Inflammatory macrophage treated with lipopolysaccharide for 4 hours (primary cell): Measurements from ENCODE around the gene MAP4K4.

Experiments
- DNase-seq: peaks from one replicate; pipeline ENCODE4 v3.0.0-alpha.2; 2020

Gene MAP4K4

DNA sequence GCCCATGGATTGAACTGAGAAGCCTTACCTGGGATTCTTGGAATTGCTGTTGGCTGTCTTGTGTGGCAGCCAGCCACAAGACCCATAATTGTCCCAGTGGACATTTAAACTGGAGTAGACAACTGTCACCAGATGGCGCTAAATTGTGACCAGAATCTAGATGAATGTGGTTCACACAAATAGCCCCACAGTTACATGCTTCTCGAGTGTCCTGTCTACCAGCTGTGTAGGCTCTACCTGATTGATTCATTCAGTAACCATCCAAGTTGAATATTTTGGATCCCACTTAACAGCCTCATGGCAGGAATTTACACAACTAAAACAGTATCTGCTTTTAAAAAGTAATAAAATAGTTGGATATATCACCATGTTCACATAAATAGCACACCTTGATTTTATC is 73.2 kb downstream of the MAP4K4 start:
- DNase-seq = peak; percentile 66

DNA sequence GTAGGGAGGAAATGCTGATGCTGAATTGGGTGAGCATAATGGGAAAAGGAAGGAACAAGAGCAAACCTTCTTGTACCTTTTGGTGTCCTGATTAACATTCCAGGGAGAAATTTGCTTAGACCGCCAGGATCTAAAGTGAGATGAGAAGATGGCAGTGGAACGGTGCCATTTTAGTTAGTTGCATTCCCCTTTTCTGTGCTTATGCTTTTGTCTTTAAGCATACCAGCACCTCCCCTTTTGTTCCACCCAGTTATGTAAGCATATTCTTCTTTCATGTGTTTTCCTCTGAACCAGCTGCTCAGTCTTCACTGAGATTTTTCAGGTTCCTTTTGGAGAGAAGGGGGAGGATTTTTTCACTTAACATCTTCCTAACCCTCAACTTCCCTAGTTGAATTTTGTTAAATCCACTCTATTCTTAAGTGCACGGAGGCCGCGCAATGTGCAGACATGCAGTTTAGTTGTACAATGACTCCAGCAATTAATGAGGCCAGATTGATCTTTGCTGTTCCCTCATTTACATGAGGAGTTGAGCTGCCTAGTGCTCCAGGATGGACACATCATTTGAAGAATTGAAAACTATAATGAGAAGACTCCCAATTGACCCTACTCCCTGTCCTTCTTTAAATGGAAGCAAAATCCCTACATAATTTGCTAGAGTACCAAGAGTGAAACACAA is 73.9 kb downstream of the MAP4K4 start:
- DNase-seq = no peak

DNA sequence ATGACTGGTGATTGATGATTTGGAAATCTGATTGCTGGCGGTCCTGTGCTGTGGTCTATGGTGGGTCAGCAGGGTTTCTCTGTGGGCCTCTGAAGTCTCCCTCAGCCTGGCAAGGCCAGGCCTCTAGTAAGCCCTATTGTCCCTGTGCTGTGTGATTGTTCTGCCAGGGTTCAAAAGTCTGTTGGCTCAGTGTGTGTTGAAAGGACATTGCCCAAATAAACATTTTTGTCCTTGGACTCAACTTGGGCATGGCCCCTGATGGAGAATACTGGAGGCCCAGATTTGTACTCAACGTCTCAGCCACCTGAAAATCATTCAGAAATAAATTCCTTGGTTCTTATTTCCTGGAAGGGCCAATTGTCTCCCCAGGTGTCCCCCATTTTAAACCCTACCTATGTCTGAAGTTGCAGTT is 74.4 kb downstream of the MAP4K4 start:
- no peak for DNase-seq

DNA sequence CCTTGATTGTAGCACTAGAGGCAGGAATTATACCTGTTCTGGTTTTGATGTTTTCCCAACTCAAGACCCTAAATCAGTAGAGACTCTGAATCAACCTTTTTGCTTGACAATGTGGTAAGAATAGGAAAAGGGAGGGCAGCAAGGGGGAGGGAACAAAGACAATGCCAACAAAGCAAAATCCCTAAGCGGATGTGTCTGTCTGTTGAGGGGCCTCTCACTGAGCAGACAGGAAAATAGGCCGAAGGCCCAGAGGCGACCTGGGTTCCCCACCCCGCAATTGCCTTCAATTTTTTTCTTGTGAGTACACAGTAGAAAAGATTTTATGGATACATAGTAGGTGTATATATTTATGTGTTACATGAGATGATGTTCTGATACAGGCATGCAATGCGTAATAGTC is 75.6 kb downstream of the MAP4K4 start:
- DNase-seq = no peak

DNA sequence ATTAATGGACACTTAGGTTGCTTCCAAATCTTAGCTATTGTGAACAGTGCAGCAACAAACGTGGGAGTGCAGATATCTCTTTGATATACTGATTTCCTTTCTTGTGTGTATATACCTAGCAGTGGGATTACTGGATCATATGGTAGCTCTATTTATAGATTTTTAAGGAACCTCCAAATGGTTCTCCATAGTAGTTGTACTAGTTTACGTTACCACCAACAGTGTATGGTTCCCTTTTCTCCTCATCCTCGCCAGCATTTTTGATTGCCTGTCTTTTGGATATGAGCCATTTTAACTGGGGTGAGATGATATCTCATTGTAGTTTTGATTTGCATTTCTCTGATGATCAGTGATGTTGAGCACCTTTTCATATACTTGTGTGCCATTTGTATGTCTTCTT is 76.5 kb downstream of the MAP4K4 start:
- peak; percentile 32 for DNase-seq

DNA sequence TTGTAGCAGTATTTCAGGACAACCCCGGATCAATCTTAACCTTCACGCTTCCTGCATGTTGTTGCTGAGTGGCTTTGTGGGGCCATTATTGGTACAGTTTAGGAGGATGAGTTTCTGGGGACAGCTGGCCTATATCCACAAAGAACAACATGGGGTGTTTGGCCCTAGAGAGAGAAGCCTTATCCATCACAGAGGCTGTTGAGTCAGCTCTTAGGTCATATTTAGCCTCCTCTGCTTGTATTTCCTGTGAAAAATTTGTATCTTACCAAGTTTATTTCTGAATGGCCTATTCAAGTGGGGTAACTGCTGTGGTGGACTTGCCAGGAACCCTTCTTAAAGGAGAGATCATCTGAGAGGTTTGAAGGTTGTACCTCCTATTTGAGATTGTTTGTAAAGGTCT is 77.6 kb downstream of the MAP4K4 start:
- no peak for DNase-seq

DNA sequence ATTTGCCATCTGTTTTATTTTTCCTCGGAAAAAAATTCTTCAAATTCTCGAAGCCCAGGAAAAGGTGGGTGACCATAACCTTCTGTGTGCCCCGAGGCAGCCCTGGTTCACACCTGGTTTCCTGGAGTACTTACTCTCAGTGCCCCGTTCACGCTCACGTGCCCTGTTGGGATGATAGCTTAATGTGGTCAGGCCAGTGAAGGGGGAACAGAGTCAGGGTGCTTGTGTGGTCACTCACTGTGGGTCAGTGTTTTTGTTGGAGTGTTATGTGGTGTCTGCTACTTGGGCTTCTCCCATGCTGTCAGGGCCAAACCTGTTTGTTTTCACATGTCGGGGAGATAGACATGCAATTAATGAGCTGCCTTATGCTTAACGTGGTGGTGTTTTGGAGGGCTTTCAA is 78.1 kb downstream of the MAP4K4 start:
- no peak for DNase-seq

DNA sequence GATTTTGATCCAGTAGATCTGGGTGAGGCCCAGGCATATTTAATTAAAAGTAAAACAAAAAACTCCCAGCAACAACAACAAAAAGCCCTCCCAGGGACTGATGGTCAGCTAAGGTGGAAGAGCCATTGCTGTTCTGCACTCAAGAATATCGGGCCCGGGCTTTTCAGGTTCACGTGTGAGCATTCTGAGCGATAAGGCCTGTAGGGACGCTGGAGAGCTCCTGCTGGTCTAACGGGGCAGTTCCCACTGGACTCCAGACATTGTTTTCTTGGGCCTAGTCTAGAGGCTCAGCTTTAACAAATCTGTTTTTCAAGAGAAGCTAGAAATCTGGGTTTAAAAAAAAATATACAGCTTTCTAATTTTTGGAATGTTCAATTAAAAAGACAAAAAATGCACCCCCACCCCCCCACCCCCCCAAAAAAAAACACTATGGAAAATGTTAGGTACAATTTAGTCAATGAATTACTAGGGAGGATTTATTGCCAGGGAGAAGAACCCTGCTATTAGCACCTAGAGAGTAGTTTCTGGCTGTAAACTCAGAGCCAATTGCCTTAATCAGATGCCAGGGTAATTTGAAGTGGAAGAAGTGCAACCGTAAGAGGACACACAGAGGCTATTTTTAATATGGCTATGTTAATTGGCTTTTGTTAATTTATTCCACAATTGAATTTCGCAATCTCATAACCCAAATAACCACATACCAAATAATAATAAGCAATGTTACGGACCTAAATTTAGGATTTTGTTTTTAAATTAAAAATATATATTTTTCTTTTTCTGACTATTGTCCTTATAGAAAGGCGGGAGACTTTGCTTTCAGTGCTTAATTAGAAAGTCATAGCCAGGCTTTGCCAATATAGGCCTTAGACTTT is 78.9 kb downstream of the MAP4K4 start:
- DNase-seq = no peak

DNA sequence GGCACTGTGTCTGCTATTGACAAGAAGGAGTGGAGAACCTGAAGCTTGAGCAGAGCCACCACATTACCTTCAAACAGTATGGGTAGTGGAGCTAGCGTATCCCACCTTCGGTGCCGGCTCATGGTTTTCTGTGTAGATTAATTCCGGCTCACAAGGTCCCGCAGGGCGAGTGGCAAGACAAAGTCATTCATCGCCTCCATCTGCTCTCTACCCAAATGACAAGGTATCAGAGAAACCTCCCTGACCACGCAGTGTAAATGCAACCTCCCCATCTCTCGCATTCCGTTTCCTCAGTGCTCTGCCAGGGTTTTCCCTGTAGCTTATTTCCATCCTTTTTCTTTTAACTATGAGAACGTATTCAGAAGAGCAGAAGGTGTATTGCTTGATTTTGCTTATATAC is 79.8 kb downstream of the MAP4K4 start:
- no peak for DNase-seq

DNA sequence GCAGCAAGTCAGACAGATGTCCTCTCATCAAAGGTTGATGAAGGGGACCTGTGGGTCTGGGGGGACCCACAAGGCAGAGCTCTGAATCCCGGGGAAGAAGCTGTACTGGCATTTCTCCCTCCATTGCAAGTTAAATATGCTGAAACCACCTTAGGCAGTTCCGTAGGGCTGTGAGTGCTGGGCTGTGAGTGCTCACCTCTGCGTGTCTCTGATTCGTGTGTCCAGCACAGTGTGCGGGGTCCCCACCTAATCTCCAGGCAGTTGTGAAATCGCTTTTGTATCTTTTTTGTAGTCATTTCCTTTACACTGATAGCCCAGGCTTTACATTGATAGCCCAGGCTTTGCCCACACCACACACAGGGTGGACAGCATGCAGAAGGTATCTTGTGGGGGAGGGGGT is 80.6 kb downstream of the MAP4K4 start:
- DNase-seq = no peak

DNA sequence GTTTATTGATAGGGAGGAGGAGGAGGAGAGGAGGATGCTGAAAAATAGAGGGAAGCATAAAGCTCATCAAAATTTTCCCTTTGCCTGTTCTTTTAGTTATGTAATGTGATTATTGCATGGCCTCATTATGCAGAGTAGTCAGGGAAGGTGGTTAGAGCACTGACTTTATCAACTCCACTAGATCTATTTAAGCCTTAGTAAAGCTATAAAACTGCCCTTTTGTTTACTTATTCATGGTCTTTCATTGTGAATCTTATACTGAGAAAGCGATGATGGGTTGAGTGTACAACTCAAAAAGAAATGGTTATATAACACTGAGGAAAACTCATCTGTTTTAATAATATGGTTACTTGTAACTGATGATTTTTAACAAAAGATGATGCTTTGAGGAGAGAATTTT is 81.7 kb downstream of the MAP4K4 start:
- DNase-seq = no peak

DNA sequence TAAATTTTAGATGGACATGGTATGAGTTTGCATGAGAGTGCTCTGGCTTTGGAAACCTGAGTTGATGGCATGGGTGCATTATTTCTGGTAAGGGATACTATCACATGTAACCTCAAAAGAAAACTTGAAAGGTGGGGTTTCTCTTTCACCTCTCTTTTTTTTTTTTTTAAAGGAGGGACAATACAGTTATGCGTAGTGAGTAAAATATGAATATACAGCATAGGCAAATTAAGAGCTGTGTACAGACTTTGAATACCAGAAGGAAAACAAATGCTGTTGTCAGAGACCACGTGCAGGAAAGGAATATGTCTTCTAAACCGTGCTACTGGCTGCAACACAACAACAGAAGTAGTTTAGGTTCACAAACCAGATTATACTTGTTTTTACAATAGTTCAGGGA is 82.1 kb downstream of the MAP4K4 start:
- DNase-seq = no peak

DNA sequence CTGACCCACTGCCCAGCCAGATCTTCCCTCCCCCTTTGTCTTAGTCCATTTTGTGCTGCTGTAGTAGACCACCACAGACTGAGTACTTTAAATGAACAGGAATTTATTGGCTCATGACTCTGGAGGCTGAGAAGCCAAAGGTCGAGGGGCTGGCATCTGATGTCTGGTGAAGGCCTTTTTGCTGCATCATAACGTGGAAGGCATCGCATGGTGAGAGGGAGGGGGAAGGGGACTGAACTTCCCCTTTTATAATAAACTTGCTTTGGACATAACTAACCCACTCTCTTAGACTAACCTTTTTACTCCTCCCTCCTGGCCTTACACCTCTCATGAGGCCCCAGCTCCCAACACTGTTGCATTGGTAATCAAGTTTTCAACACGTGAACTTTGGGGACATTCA is 83.8 kb downstream of the MAP4K4 start:
- peak; percentile 42 for DNase-seq

DNA sequence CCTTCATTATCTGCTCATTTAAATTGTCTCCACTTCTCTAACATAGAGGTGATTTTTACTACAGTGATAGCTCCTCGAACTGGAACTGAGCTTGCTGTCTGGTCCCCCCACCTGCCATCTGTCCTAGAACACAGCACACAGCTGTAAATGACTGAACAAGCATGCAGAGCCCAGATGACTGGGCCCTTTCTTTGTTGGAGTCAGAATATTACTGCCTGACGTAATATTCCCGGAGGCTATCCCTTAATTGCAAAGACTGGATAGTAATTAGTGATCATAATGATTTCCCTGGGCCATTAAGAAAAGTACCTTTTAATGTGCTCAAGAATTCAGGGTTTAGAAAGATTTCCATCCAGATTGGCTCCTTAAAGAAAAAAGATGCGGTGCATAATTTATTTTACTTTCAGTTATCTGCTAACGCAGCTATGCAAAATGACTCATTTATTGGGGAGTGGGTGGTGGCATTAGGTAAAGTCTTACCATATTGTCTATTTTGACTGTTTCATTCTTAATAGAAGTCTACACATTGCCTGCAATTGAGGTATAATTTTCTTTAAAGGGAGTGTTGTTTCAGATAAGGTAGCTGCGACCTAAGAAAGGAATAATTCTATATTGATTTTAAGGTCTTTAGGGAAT is 84.4 kb downstream of the MAP4K4 start:
- DNase-seq = no peak

DNA sequence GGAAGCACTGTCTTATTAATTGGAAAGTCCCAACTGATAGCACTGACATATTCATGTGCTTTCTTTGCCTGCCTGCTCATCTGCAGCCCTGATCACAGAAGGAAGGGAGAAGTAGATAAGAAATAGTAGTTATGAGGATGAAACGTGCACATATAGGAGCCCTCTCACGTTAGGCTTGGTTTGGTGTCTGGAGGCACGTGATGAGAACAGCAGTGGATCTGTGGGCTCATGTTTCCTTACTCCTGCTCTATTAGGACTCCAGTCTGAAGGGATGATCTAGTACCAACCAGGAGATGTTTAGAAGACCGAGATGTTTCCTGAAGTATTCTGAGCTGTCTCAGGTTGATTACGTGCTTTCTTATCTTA is 84.9 kb downstream of the MAP4K4 start:
- DNase-seq = no peak

DNA sequence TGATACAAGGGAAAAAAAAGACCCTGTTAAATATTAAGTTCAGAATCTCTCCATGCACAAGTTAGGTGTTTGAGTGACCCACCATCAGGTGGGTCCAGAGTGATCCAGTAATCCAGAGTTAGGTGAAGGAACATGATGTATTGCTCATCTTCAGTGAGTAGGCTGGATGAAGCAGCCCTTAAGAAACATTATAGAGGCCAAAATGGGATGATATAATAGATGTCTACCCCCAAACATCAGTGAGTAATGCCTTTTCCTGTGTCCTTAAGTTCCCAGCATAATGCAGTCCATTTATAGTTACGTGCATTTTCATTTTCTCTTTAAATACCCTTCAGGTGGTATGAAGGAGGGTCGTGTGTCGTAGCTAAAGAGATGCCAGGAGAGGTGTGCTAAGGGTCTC is 89.6 kb downstream of the MAP4K4 start:
- DNase-seq = no peak

DNA sequence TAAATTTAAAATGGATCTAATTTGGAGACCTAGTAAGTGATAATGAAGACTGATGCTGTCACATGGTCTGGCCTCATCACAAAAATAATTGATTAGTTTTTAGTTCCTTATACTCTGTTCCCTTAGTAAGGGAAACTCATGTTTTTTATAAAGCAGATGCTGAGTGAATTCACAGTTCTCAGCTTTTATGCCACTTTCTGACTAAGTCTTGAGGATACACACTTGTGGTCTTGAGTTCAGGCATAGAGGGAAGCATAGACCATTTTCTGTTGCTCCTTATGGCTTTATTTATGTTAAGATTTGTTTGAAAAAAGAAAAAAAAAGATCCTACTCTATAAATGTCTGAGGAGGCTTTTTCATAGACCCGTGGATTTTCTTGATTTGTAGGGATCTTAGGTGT is 91.1 kb downstream of the MAP4K4 start:
- no peak for DNase-seq

DNA sequence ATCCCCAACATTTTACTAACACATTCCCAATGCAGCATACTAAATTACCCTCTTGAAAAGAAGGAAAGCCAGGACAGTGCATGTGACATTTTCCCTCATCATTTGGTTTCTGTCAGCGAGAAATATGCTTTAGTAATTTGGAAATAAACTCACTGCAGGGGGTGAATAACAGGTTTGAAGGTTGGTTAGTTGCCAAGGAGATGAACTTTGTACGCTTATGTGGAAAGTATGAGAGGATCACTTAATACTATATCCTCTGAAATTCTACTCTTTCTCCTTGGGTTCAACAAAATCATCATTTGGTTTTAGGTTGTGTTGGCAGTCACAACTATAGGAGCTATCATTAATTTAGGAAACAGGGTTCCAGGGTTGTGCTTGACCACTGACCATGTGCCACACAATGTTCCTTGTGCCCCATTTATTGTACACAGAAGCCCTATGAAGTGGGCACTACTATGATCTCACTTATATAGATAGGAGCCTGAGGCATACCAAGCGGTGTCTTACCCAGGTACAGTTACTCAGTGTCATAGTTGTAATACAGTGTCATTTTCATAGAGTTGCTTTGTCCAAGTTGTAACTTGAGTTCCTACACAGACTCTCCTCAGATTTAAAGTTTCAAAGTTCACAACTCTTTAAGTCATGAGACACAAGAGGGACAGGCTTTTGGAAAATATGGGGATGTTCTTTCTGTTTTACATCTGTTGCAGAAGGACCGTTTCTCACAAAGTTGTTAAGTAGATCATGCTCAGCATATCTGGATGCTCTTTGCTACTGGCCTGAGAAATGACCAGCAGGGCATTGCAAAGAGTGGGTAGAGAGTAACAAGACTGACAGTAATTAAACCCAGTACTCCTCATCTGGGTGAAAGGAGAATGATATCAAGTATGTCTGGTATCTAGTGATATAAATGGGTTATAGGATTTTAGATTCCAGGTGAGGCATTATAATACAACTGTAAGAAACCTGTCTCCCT is 91.8 kb downstream of the MAP4K4 start:
- DNase-seq = no peak

DNA sequence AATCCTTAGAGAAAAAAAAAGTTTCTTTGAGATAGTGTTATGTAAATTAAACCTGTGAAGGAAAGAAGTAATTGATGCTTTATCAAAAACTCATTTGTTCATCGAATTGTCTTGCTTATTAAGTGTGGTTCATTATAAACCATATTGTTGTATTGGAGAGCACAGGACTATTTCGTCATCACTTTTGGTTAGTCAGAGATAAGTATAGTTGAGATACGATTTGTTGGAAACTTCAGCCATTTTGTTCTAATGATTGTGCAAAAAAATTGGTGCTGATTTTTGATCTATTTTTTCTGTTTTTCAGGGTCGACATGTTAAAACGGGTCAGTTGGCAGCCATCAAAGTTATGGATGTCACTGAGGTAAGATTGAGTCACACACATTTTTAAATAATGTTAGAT is 92.9 kb downstream of the MAP4K4 start:
- no peak for DNase-seq

DNA sequence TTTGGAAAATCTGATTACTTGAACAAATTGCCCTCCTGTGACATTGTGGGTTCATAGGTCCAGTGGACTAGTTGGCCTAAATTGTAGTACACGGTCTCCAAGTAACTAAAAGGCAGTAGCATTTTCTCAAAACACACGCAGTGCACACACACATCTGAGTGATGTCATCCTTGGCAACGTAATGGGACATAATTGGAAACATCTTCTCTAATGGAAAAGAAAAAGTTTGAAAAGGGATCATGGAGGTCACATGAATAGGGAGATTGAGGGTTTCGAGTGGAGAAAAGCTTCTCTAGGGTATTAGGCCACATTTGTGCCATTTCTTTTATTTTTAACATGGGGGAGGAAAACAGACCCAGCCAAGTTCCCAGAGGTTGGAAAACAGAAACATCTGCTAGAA is 93.3 kb downstream of the MAP4K4 start:
- no peak for DNase-seq

DNA sequence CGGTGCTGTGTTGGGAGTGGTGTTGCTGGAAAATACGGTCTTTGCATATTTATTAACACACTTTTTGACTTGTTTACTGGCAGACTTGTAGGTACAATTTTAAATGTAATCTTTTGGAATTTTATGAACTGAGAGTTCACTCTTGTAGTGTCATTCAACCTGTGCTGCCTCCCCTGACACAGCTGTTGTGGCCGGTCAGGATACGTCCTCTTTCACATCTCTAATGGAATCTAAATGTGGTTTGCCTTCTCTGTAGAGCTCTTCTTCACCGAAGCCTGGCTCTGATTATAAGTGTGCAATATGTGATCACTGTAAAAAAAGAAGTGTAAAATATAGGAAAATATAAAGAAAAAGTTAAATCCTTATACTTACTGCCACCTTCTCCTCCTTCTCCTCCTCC is 94.7 kb downstream of the MAP4K4 start:
- DNase-seq = no peak

DNA sequence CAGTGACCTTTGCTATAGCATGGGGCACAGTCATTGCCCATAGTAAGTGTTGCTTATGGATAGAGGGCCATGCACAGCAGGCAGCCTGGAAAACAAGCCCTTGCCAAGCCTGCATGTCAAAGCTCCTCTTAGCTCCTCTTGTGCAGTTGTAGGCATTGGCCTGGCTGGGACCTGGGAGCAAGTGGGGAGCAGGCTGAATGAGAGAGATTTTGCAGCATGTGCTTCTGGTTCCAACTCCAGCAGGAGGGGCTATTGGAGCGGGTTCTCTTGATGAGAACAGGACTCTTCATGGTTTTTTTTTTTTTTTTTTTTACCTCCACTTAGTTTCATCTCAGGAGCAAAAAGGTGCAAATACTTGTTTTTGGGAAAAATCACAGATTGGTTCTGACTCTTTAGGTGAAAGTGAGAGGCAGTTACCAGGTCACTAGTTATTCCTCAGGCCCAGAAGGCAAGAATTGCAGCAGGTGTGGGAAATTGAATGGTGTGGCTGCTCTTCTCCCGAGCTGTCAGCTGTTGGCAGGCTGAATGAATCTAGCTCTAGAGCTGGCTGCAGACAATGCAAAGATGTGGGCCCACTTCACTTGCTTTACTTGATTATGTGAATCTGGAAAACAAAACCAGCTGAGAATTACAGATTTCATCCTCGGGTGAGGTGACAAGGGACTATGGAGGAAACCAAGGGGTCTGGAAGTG is 95.9 kb downstream of the MAP4K4 start:
- no peak for DNase-seq
